Smooth muscle cell (in vitro differentiated cells): ENCODE results near the gene OSBPL10. TPM values are rescaled to one million over a fixed set of nuclear protein-coding genes. Genes with fewer than 3 reads are reported as not detected.

ENCODE experiments used
- DNase-seq: peaks from one replicate; lab custom pipeline; 2025; ENCODE audit not compliant: unreplicated experiment; lab: John Stamatoyannopoulos, UW
- H2AFZ ChIP-seq: fragments of 200-600 bp; sonication (generic); 2 replicates; pipeline ENCODE4 v1.6.0; 2016; ENCODE audit warnings: antibody characterized with exemption, low read depth, mild to moderate bottlenecking
- H3F3A ChIP-seq: fragments of 200-600 bp; sonication (generic); 2 replicates; pipeline ENCODE4 v1.6.0; 2017; ENCODE audit warnings: antibody characterized with exemption, low read depth
- H3K27ac ChIP-seq: fragments of 200-600 bp; sonication (generic); 2 replicates; pipeline ENCODE4 v1.5.1; 2016; ENCODE audit warnings: low read depth, mild to moderate bottlenecking
- H3K27me3 ChIP-seq: fragments of 200-600 bp; sonication (generic); 2 replicates; pipeline ENCODE4 v1.6.1; 2016; ENCODE audit warnings: low read depth, mild to moderate bottlenecking
- H3K36me3 ChIP-seq: fragments of 200-600 bp; sonication (generic); 2 replicates; pipeline ENCODE4 v1.5.1; 2016; ENCODE audit warnings: low read depth
- H3K4me1 ChIP-seq: fragments of 200-600 bp; sonication (generic); 2 replicates; pipeline ENCODE4 v1.5.1; 2016; ENCODE audit warnings: low read depth
- H3K4me2 ChIP-seq: fragments of 200-600 bp; sonication (generic); 2 replicates; pipeline ENCODE4 v1.6.0; 2016; ENCODE audit warnings: mild to moderate bottlenecking
- H3K4me3 ChIP-seq: fragments of 200-600 bp; sonication (generic); 2 replicates; pipeline ENCODE4 v1.5.1; 2016; ENCODE audit warnings: mild to moderate bottlenecking
- H3K79me2 ChIP-seq: fragments of 200-600 bp; sonication (generic); 2 replicates; pipeline ENCODE4 v1.6.0; 2016; ENCODE audit warnings: low read depth, mild to moderate bottlenecking
- H3K9ac ChIP-seq: fragments of 200-600 bp; sonication (generic); 2 replicates; pipeline ENCODE4 v1.6.0; 2016; ENCODE audit warnings: low read depth
- H3K9me3 ChIP-seq: fragments of 200-600 bp; sonication (generic); replicated peaks from 2 replicates; pipeline ENCODE4 v1.5.1; 2016; ENCODE audit warnings: low read depth
- H4K20me1 ChIP-seq: fragments of 200-600 bp; sonication (generic); 2 replicates; pipeline ENCODE4 v1.6.0; 2016; ENCODE audit warnings: low read depth
- CTCF ChIP-seq: fragments of 200-600 bp; sonication (generic); IDR thresholded peaks from 2 replicates; pipeline ENCODE4 v1.5.1; 2017; ENCODE audit warnings: borderline replicate concordance, mild to moderate bottlenecking, antibody characterized with exemption; ENCODE audit not compliant: insufficient read depth, poor library complexity, severe bottlenecking
- WGBS: methylation state at CpG from one replicate; pipeline ENCODE4 v1.1.7; 2016; ENCODE audit warnings: low lambda C conversion rate; 5-methylcytosine and 5-hydroxymethylcytosine counted together
- polyA plus RNA-seq: library from polyadenylated mRNA; unstranded; fragments of >200 nt; fragmentation: Nextera tagmentation; extraction: Ambion mirVana; gene quantifications from 2 replicates; pipeline ENCODE4 v1.2.1, GENCODE V29; 2016
- total RNA-seq: library from RNA; depleted of rRNA; stranded (reverse); fragments of >200 nt; gene quantifications from 2 replicates; pipeline ENCODE4 v1.2.3, GENCODE V29; 2014

Gene OSBPL10
- total and polyA plus RNA-seq, 2 experiments from 2014 or later, result 48.9 to 91.5 TPM

DNA sequence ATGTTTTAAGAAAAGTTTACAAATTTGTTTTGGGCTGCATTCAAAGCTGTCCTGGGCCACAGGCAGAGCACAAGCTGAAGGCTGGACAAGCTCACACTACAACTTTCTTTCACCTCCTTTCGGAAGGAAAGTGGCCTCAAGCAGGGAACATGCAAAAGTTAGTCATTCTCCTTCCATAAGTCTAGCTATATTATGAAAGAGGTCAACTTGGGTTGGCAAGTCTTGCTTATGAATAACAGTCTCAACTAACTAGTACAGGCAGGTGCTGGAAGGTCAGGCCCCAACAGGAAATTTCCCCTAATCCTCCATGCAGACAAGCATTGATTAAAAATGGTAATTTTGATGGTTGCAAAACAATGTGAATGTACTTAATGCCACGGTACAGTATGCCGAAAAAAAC lies 69.4 kb downstream of the OSBPL10 start:
- H3F3A ChIP-seq, result no peaks in the 10 kb centered on the region
- peaks cover 59% of the 10 kb centered on the region for H4K20me1 ChIP-seq
- H3K27ac ChIP-seq, result peak overlapping the region; percentile 3
- no peak overlapping the region for H3K4me3 ChIP-seq
- peaks cover 13% of the 10 kb centered on the region for H3K4me1 ChIP-seq
- DNase-seq, result no peak
- no peak overlapping the region for H3K9ac ChIP-seq
- no peak overlapping the region for H2AFZ ChIP-seq
- WGBS, result 87% methylated on average over 3 of the region's 3 CpGs
- H3K4me2 ChIP-seq, result no peak overlapping the region
- H3K27me3 ChIP-seq, result no peaks in the 10 kb centered on the region
- no peaks in the 10 kb centered on the region for H3K36me3 ChIP-seq
- TF ChIP-seq CTCF, result no peak
- peaks cover 97% of the 10 kb centered on the region for H3K79me2 ChIP-seq
- H3K9me3 ChIP-seq, result no peaks in the 10 kb centered on the region

GRCh38 chr3:31911124-31911523 lies 69.9 kb downstream of the OSBPL10 start:
- Histone ChIP-seq H3F3A (no peaks in the 10 kb centered on the region), H3K27me3 (no peaks in the 10 kb centered on the region), H3K36me3 (no peaks in the 10 kb centered on the region), H3K79me2 (peaks cover 97% of the 10 kb centered on the region), H3K4me1 (peaks cover 9% of the 10 kb centered on the region), H3K27ac (peak overlapping the region; percentile 3), H3K4me3 (no peak overlapping the region), H2AFZ (no peak overlapping the region), H4K20me1 (peaks cover 59% of the 10 kb centered on the region), H3K4me2 (no peak overlapping the region), H3K9me3 (no peaks in the 10 kb centered on the region), H3K9ac (no peak overlapping the region)
- WGBS, result 75% methylated on average over 3 of the region's 3 CpGs
- no peak for TF ChIP-seq CTCF
- DNase-seq, result no peak

GRCh38 chr3:31909455-31909854 lies 71.6 kb downstream of the OSBPL10 start:
- no peak overlapping the region for H3K4me3 ChIP-seq
- peaks cover 5% of the 10 kb centered on the region for H3F3A ChIP-seq
- TF ChIP-seq CTCF, result no peak
- H3K9me3 ChIP-seq, result no peaks in the 10 kb centered on the region
- no peak for DNase-seq
- no peak overlapping the region for H3K9ac ChIP-seq
- H3K27ac ChIP-seq, result no peak overlapping the region
- H4K20me1 ChIP-seq, result peaks cover 57% of the 10 kb centered on the region
- 91% methylated on average over 7 of the region's 7 CpGs for WGBS
- H3K4me2 ChIP-seq, result no peak overlapping the region
- no peak overlapping the region for H2AFZ ChIP-seq
- H3K79me2 ChIP-seq, result peaks cover 97% of the 10 kb centered on the region
- H3K36me3 ChIP-seq, result no peaks in the 10 kb centered on the region
- H3K4me1 ChIP-seq, result peaks cover 9% of the 10 kb centered on the region
- H3K27me3 ChIP-seq, result no peaks in the 10 kb centered on the region

DNA sequence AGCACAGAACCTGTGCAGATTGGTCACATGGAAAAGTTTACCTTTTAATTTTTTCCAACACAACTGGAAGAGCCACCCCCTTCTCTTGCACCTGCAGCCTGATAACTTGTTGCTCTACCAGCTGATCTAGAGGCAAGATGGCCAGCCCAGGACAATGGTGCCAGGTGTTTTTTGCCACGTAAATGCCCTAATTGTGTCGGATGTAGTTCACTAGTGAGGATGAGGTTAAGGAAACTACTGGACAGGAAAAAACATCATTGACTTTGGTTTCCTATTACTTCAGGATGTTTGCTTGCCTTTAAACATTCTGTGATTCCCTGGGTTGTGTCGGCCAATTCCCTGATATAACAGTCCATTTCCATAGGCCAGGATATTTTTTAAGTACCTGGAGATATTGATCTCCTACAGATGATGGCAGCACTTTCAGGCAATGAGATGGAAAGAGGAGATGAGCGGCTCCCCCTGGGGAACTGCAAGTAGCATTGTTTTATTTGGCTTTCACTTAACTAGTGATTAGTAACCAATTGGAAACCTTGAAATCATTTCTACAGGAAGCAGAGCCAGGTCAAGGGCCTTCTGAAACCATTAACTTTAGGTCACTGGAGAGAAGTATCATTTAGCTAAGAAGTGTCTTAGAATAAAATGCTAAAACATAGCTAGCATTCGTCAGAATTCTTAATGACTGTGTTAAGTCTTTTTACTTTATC lies 72.5 kb downstream of the OSBPL10 start:
- WGBS, result 94% methylated on average over 5 of the region's 5 CpGs
- no peak for DNase-seq
- peaks cover 12% of the 10 kb centered on the region for H3K4me1 ChIP-seq

More for the DNA sequence above, 72.5 kb downstream of the OSBPL10 start:
- Histone ChIP-seq H3K4me3 (no peak overlapping the region), H3K27ac (no peak overlapping the region), H3K9ac (no peak overlapping the region), H3K4me2 (no peak overlapping the region), H3K36me3 (no peaks in the 10 kb centered on the region), H2AFZ (no peak overlapping the region), H3F3A (peaks cover 5% of the 10 kb centered on the region), H4K20me1 (peaks cover 66% of the 10 kb centered on the region), H3K27me3 (no peaks in the 10 kb centered on the region), H3K9me3 (no peaks in the 10 kb centered on the region), H3K79me2 (peaks cover 97% of the 10 kb centered on the region)
- TF ChIP-seq CTCF, result no peak
